Urinary bladder (tissue), 2 donors: ENCODE data around the gene DVL3. TPM values are rescaled to one million over a fixed set of nuclear protein-coding genes. Genes with fewer than 3 reads are reported as not detected.

ENCODE experiments used
- polyA plus RNA-seq: library from polyadenylated mRNA; stranded (reverse); fragments of 200-250 nt; gene quantifications from one replicate; pipeline ENCODE4 v1.2.3, GENCODE V29; 2013
- total RNA-seq: library from RNA; depleted of rRNA; stranded (reverse); fragments of >200 nt; gene quantifications from one replicate; pipeline ENCODE4 v1.2.3, GENCODE V29; 2014
- donor health status: healthy.

Gene DVL3
- total and polyA plus RNA-seq, 2 donors, result 25.2 to 62.2 TPM

Other genes with a start within 250 kb of the DVL3 start
- gene ABCC5, start 137.5 kb upstream of the DVL3 start, total RNA-seq, result 47.5 TPM
- 22.3 TPM for gene ABCC5, start 137.5 kb upstream of the DVL3 start, polyA plus RNA-seq
- not detected for gene HTR3D, start 123.6 kb upstream of the DVL3 start, total RNA-seq
- gene HTR3D, start 123.6 kb upstream of the DVL3 start, polyA plus RNA-seq, result not detected
- not detected for gene HTR3C, start 102.3 kb upstream of the DVL3 start, total RNA-seq
- gene HTR3C, start 102.3 kb upstream of the DVL3 start, polyA plus RNA-seq, result 0.04 TPM
- gene HTR3E, start 58.3 kb upstream of the DVL3 start, total RNA-seq, result not detected
- gene HTR3E, start 58.3 kb upstream of the DVL3 start, polyA plus RNA-seq, result not detected
- 34.2 TPM for gene EIF2B5, start 20.0 kb upstream of the DVL3 start, total RNA-seq
- gene EIF2B5, start 20.0 kb upstream of the DVL3 start, polyA plus RNA-seq, result 38.2 TPM
- gene AP2M1, start 19.5 kb downstream of the DVL3 start, total RNA-seq, result 195 TPM
- gene AP2M1, start 19.5 kb downstream of the DVL3 start, polyA plus RNA-seq, result 466 TPM
- gene ABCF3, start 30.8 kb downstream of the DVL3 start, total RNA-seq, result 27.4 TPM
- gene ABCF3, start 30.8 kb downstream of the DVL3 start, polyA plus RNA-seq, result 38.8 TPM
- 0.05 TPM for gene VWA5B2, start 74.2 kb downstream of the DVL3 start, total RNA-seq
- gene VWA5B2, start 74.2 kb downstream of the DVL3 start, polyA plus RNA-seq, result 0.33 TPM
- gene ALG3, start 93.6 kb downstream of the DVL3 start, total RNA-seq, result 17.0 TPM
- 49.5 TPM for gene ALG3, start 93.6 kb downstream of the DVL3 start, polyA plus RNA-seq
- gene EEF1AKMT4, start 94.3 kb downstream of the DVL3 start, total RNA-seq, result 1.7 TPM
- 2.6 TPM for gene EEF1AKMT4, start 94.3 kb downstream of the DVL3 start, polyA plus RNA-seq
- 0.26 TPM for gene CAMK2N2, start 106.2 kb downstream of the DVL3 start, total RNA-seq
- gene CAMK2N2, start 106.2 kb downstream of the DVL3 start, polyA plus RNA-seq, result 0.29 TPM
- not detected for gene ECE2, start 120.6 kb downstream of the DVL3 start, total RNA-seq
- 0.49 TPM for gene ECE2, start 120.6 kb downstream of the DVL3 start, polyA plus RNA-seq
- 121 TPM for gene PSMD2, start 143.9 kb downstream of the DVL3 start, total RNA-seq
- 205 TPM for gene PSMD2, start 143.9 kb downstream of the DVL3 start, polyA plus RNA-seq
- gene EIF4G1, start 159.2 kb downstream of the DVL3 start, total RNA-seq, result 117 TPM
- gene EIF4G1, start 159.2 kb downstream of the DVL3 start, polyA plus RNA-seq, result 224 TPM
- gene FAM131A, start 182.2 kb downstream of the DVL3 start, total RNA-seq, result 15.9 TPM
- gene FAM131A, start 182.2 kb downstream of the DVL3 start, polyA plus RNA-seq, result 31.0 TPM
- 4.7 TPM for gene CLCN2, start 206.2 kb downstream of the DVL3 start, total RNA-seq
- 4.8 TPM for gene CLCN2, start 206.2 kb downstream of the DVL3 start, polyA plus RNA-seq
- gene POLR2H, start 206.3 kb downstream of the DVL3 start, total RNA-seq, result 45.9 TPM
- gene POLR2H, start 206.3 kb downstream of the DVL3 start, polyA plus RNA-seq, result 59.7 TPM
- 0.32 TPM for gene THPO, start 222.8 kb downstream of the DVL3 start, total RNA-seq
- gene THPO, start 222.8 kb downstream of the DVL3 start, polyA plus RNA-seq, result 0.60 TPM
- gene CHRD, start 224.7 kb downstream of the DVL3 start, total RNA-seq, result 9.1 TPM
- gene CHRD, start 224.7 kb downstream of the DVL3 start, polyA plus RNA-seq, result 11.5 TPM